GM18907 (cell line): ENCODE results near the gene FRS3.
"Not testable (repeated sequence)": the region's sequence is repeated elsewhere in the genome, so short reads cannot be mapped to it uniquely, and the experiment has no call there.

Experiments
- ATAC-seq: cut with Tn5 transposase; IDR thresholded peaks from one replicate; pipeline ENCODE4 v1.9.1; 2021; ENCODE audit warnings: mild to moderate bottlenecking, moderate library complexity; ENCODE audit not compliant: unreplicated experiment

FRS3 gene

GRCh38 chr6:41770381-41771057 is 9.2 kb downstream of the FRS3 start:
- no peak for ATAC-seq

GRCh38 chr6:41769376-41769775 is 10.3 kb downstream of the FRS3 start:
- no peak for ATAC-seq

- no peak for ATAC-seq
Measured at GRCh38 chr6:41768545-41769308, 11.0 kb downstream of the FRS3 start.

DNA sequence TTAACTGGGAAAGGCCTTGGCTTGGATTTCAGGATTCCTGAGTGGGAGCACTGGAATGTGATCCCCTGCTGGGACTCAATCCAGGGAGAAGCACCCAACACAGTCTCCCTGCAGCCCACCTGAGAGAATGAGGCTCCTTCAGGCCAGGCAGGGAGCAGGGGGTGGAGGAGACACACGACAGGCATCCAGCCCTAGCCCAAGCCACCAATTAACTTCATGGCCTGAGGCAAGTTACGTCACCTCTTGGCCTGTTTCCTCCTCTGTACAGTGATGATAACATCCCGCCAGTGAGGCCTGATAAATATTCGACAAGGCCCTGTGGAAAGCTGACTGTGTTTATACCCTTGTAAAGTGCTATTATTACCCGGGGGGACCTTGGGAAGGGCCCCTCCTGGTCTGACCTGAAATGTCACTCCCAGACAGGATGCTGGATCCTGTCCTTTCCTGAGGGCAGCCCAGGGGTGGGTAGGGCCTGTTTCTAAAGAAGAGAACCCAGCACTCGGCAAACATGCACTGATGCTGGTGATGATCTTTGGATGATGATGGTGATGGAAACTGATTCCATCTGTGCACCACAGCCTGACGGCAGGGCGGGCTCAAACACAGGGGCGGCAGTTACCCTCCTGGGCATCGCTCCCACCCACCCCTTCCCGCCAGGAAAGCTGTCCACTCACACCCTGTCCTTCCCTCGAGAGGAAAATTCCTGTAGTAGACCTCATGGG is 12.4 kb downstream of the FRS3 start:
- no peak for ATAC-seq

- not testable (repeated sequence) for ATAC-seq
Measured at GRCh38 chr6:41766043-41766664, 13.5 kb downstream of the FRS3 start.

- ATAC-seq = no peak
Measured at GRCh38 chr6:41763470-41763869, 16.2 kb downstream of the FRS3 start.

GRCh38 chr6:41759905-41760579 is 19.7 kb downstream of the FRS3 start:
- no peak for ATAC-seq

- no peak for ATAC-seq
Measured at GRCh38 chr6:41759106-41759904, 20.4 kb downstream of the FRS3 start.

GRCh38 chr6:41758641-41759035 is 21.1 kb downstream of the FRS3 start:
- no peak for ATAC-seq

DNA sequence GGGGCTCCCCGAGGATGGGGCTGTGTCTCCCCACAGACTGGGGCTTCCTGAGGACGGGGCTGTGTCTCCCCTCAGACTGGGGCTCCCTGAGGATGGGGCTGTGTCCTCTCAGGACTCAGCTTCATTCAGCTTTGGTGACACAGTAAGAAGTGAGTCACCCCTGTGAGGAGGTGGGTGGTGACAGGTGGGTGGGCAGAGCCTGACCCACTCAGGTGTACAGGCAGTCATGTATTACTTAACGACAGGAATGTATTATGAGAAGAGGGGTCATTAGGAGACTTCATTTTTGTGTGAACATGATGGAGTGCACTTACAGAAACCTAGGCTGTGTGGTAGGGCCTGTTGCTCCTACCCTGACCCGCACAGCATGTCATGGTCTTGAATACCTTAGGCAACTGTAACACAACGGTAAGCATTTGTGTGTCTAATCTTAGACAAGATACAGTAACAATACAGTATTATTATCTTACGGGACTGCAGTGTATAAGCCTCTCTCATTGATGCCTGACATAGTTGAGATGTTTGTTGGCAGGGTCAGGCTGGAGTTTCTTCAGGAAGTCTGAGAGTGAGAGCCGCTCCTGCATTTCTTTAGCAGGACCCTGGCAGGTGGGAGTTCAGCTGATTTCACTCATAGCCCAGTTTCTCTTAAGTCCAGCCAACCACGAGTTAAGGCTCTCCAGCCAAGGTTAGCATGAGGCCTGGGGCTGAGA is 21.6 kb downstream of the FRS3 start:
- ATAC-seq = no peak

GRCh38 chr6:41757271-41757670 is 22.4 kb downstream of the FRS3 start:
- ATAC-seq = no peak

GRCh38 chr6:41756354-41756753 is 23.3 kb downstream of the FRS3 start:
- ATAC-seq = no peak

DNA sequence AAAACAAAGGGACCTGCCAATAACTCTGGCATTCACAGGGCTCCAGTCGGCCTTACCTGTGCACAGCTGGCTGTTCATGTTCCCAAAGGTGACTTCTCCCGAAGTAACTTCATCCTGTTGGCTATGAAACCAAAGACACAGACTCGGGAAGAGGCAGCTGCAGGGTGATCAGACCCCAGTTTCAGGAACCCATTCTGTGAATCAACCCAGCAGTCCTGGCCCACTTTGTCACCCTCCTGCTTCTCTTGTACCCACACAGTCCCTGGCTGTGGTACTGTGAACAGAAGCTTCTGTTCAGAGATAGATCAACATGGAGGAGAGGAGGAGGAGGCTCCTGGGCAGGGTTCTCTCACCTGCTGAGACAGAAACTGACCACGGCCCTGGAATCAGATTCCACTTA is 23.8 kb downstream of the FRS3 start:
- no peak for ATAC-seq

DNA sequence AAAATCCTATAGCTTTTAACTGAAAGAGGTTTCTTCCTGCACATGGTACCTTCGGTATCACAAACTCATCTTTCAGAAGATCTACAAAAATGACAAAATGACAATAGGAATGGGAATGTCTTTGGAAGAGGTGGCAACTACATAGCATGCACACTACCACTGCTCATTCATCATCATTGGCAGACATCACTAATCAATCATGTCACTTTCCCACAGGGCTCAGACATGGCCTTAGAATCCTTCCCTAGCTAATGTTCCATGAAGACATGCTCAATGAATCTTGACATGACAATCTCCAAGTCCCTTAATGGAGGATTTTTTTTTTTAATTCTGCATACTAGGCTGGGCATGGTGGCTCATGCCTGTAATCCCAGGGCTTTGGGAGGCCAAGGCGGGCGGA is 29.3 kb downstream of the FRS3 start:
- ATAC-seq = no peak

DNA sequence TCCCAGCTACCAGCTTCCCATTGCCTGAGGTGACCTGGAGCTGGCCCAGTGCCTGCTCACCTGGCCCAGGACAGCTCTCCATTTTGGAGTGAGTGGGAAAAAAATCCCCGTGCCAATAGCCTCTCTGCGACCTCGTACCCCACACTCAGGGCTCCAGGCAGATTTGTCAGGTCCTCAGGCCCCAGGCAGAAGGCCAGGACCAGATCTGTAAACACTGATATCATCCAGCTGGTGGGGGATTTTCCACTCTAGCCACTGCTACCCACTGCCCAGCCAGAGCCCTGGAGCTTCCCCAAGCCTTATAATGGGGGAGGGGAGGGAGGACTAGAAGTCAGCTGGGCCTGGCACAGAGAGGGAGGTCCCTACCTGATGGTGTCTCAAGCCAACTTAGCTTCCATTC is 31.2 kb downstream of the FRS3 start:
- no peak for ATAC-seq

- ATAC-seq = no peak
Measured at GRCh38 chr6:41748102-41748477, 31.6 kb downstream of the FRS3 start.

DNA sequence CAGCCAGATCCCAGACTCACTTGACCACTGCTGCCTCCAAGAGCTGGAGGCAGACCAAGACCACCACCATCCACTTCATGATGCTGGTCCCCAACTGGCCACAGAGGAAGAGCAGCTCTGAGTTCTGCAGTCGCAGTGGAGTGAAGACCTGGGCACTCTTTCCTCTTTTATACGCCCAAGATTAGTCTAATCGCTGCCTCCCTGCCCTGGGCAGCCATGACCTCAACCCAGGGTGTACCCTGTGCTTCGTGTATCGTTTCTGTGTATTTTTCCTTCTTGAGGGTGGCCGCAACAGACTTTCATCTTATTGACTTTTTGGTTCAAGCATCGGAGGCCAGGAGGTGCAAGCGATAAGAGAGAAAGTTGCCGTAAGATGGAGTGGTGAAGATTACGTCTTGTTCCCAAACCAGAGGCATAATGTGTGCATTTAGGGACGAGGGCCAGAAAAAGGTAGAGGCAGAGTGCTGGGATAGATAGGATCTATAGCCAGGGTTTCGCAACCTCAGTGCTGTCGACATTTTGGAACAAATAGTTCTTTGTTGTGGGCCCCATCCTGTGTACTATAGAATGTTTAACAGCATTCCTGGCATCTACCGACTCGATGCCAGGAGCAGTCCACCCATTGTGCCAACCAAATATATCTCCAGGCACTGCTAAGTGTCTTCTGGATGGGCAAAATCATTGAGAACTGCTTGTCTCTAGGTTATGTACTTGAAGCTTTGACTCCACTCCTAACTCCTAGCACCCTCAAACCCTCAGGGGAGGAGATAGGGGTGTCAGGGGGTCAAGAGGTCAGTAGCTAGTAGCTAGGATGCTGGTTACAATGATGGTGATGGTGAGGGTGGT is 32.2 kb downstream of the FRS3 start, which contains the start of gene PGC:
Gene PGC (minus strand): TSS at position 142 of the 846 bp plus-strand sequence. CDS start 63 bp downstream, at position 79.
- ATAC-seq = no peak

DNA sequence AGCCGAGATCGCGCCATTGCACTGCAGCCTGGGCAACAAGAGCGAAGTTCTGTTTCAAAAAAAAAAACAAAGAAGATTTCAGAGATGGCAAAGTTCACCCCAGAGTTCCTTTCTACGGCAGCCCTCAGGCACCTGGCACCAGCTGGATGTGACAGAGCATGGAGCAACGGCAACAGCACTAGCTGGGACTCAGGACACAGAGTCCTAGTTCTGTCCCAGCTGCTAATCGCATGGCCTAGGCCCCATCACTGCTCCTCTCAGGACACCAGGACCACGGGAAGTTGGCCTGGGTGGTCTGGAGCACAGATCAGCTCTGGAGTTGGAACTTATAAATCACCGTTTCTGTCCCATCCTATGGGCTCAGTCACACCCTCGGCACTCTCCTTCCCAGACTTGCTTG is 33.6 kb downstream of the FRS3 start:
- no peak for ATAC-seq
